Erythroblast (primary cell): ENCODE measurements around the gene ARHGEF37.

Experiments
- GATA1 ChIP-seq: IDR thresholded peaks from 2 replicates; pipeline ENCODE4 v1.6.1; 2011; ENCODE audit warnings: low read depth, mild to moderate bottlenecking, control low read depth, low read length, moderate library complexity
- POLR2A ChIP-seq: IDR thresholded peaks from 2 replicates; pipeline ENCODE4 v1.6.1; 2011; ENCODE audit warnings: mild to moderate bottlenecking, low read length

GRCh38 chr5:149636191-149636860 lies 55.0 kb downstream of the ARHGEF37 start:
- TF ChIP-seq POLR2A = no peak
- TF ChIP-seq GATA1 = no peak
